RCC 7860 (cell line): ENCODE results near the gene KCTD1.

Experiments used
- DNase-seq: peaks from one replicate; pipeline ENCODE4 v3.0.0-alpha.2; 2015; ENCODE audit warnings: low spot score
- FAIRE-seq: peaks from 2 replicates; lab custom pipeline; 2012; peaks lifted over from hg19 to GRCh38; lab: Jason Lieb, UNC

The KCTD1 gene

GRCh38 chr18:26405190-26405801 is 143.1 kb downstream of the KCTD1 start:
- DNase-seq, result peak; percentile 45
- no peak for FAIRE-seq
